ENCODE measurements around the gene BCAS3.
A peak's percentile ranks its signal among the peaks of the same experiment; 100 is the strongest.

Gene BCAS3

DNA sequence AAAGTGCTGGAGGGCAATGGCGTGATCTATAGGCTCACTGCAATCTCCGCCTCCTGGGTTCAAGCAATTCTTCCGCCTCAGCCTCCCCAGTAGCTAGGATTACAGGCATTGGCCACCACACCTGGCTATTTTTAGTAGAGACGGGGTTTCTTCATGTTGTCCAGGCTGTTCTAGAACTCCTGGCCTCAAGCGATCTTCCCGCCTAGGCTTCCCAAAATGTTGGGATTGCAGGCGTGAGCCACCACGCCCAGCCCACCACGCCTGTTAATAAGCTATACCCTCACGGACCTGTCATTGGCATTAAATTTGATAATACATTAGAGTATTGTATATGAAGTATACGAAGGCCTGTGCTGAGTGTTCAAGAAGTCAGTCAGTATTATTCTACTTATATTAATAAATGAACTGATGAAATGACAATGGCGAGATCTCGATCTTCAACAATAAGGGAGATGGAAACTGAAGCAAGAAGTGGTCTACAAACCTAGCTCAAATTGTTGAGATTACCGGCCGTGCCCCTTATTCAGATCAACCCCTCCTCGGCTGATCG, 818 bp upstream of the BCAS3 start:
- no peak for FAIRE-seq

DNA sequence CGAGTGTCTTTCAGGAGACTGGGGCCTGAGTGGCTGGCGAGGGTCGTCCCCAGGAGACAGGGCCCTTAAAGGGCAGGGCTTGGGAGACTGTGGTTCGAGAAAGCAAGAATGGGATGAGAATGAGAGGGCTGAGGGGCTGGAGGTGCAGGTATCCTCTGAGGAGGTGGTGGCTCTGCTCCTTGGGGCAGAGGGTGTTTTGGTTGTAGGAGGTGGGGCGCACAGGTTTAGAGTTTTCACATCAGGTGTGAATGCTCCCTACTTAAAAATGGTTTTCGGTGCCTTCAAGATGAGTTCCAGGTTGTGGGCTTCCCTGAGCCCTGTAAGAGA, 430 bp downstream of the BCAS3 start:
- FAIRE-seq: no peak

DNA sequence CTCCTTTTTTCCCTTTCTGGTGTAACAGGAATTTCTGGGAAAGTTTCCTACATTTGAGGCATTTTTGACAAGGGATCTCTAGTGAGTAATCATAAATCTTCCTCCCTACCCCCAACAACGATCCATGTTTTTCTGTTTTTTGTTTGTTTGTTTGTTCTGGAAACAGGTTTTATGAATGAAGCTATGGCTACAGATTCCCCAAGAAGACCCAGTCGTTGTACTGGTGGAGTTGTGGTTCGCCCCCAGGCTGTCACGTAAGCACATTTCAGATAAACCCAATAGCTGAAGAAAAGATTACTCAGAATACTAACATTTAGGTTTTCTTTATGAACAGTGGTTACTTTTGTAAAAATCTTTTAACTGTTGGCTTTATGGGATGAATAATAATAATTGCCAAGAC, 1.6 kb downstream of the BCAS3 start:
- FAIRE-seq: no peak

DNA sequence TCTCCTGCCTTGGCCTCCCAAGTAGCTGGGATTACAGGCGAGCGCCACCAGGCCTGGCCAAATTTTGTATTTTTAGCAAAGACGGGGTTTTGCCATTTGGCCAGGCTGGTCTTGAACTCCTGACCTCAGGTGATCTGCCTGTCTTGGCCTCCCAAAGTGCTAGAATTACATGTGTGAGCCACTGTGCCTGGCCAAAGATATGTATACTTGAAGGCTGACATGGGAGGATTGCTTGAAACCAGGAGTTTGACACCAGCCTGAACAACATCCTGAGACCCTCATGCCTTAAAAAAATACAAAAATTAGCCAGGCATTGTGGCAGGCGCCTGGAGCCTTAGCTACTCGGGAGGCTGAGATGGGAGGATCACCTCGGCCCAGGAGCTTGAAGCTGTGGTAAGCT, 3.1 kb downstream of the BCAS3 start:
- FAIRE-seq: no peak

DNA sequence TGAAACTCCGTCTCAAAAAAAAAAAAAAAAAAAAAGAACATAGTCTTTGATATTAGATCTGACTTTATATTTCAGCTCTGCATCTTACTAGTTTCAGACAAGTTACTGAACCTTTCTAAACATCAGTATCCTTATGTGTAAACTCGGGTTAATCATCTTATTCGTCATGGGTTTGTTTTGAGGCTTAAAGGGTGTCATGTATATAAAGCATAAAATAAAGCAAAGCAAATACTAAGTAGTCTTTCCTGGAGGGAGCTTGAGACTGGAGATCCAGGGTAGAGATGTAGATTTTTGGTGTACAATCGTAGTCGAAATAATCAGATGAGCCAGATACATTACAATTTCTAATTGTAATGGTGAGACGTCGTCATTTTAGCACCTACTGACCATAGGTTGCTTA, 7.8 kb downstream of the BCAS3 start:
- no peak for FAIRE-seq

DNA sequence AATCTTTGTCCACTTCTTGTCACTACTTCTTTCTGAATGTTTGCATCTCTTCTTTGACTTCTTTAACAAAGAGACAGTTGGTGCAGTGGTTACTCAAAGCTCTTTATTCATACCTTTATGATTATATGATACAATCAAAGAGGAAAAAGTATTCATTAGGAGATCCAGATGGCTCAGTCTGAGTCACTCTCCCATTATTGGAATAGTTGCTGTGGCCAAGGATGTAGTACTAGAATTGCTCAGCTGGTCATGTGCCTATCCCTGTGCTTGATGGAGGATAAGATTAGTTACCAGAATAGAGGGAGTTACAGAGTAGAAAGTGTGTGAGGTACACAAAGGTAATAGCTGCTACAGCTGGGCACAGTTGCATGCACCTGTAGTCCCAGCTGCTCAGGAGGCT, 18.3 kb downstream of the BCAS3 start:
- FAIRE-seq: no peak

DNA sequence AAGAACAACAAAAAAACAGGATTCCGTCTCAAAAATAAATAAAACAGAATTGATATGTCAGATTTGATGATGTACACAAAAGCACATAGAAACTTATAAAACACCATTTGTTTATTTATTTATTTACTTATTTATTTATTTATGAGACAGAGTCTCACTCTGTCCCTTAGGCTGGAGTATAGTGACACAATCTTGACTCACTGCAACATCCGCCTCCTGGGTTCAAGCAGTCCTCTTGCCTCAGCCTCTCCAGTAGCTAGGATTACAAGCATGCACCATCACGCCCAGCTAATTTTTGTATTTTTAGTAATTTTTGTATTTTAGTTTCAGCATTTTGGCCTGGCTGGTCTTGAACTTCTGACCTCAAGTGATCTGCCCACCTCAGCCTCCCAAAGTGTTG, 21.4 kb downstream of the BCAS3 start:
- no peak for FAIRE-seq

DNA sequence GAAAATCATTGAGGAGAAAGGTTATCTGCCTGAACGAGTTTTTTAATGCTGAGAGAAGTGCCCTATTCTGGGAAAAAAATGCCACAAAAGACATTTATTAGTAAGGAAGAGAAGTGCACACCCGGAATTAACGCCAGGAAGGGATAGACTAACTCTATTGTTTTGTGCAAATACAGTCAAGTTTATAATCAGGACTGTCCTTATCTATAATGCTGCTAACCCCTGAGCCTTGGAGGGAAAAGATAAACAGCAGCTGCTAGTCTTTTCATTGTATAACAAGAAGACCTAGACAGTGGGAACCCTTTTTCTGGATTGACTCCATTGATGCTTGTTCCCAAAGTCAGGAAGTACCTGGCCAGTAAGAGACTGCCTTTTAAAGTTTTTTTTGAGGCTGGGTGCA, 26.5 kb downstream of the BCAS3 start:
- FAIRE-seq: no peak

DNA sequence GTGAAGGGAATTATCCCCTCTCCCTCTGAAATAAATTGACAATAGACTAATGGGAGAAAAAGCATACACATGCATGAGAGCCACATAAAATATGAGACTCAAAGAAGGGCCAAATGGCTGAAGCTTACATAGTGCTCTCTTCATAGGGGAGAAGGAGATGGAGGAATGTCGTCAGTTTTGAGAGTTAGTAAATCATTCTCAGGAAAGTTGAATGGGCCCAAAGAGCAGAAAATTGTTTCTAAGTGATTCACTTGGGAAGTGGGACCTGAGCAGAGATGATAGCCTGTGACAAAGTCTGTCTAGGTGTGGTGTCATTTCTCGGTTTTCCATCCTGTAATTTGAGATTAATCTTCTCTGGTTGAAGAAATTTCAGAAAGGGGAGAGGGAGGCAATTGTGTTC, 35.0 kb downstream of the BCAS3 start:
- FAIRE-seq: no peak

DNA sequence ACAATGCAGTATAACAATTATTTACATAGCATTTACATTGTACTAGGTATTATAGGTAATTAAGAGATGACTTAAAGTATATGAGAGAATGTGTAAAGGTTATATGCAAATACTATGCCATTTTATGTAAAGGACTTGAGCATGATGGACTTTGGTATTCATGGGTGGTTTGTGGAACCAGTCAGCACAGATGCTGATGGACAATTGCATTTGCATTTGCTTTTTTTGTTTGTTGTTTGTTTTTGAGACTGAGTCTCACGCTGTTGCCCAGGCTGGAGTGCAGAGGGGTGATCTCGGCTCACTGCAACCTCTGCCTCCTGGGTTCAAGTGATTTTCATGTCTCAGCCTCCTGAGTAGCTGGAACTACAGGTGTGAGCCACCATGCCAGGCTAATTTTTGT, 36.0 kb downstream of the BCAS3 start:
- FAIRE-seq: no peak

DNA sequence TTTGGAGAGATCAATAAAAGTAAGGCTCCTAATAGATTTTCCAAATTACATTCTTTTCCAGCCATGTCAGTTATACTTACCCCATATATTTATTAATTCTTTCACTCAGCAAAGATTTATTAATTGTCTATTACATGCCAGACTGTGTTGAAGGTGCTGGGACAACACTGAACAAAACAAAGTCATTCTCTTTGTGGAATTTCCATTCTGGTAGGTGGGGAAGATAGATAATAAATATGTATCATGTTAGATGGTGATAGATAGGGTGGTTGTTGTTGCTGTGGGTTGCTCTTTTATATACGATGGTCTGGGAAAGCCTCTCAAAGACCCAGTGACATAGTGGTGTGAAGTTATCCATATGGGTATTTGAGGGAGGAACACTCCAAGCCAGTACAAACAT, 39.1 kb downstream of the BCAS3 start:
- no peak for FAIRE-seq

DNA sequence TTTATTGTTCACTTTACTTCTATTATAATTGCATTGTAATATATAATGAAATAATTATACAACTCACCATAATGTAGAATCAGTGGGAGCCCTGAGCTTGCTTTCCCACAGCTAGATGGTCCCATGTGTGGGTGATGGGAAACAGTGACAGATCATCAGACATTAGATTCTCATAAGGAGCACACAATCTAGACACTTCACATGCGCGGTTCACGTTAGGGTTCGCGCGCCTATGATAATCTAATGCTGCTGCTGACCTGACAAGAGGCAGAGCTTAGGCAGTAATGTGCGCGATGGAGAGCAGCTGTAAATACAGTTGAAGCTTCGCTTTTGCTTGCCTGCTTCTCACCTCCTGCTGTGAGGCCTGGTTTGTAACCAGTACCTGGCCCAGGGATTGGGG, 40.2 kb downstream of the BCAS3 start:
- no peak for FAIRE-seq

DNA sequence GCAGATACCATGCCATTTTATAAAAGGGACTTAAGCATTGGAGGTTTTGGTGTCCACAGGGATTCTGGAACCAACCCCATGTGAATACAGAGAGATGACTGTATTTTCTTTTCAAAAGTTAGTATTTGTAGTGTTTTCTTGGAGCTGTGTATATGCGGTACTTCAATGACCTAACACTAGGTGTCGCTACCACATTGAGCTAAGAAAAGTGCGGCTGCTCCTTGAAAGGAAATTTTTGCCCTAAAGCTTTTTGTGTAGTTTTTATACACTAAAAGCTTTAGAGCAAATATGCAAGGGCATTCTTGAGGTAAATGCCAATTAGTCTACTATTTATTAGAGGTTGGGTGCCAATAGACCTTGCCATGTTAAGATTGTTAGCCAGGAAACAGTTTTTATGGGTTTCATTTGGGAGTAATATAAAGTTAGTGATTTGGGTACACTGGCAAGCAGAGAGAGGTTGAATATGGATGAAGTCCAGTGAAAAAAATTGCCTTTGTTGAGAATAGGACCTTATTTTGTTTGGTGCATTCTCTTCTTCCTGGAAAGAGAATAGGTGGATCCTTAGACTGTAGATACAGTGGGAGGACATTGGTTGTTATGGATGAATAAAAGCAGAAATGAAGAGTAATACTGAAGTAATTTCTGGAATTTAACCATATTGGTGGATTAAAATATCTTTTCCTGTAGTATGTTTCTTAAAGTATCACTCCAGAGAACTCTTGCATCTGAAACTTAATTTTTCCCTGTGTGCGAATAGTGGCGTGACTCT, 43.3 kb downstream of the BCAS3 start:
- FAIRE-seq: peak; percentile 90

DNA sequence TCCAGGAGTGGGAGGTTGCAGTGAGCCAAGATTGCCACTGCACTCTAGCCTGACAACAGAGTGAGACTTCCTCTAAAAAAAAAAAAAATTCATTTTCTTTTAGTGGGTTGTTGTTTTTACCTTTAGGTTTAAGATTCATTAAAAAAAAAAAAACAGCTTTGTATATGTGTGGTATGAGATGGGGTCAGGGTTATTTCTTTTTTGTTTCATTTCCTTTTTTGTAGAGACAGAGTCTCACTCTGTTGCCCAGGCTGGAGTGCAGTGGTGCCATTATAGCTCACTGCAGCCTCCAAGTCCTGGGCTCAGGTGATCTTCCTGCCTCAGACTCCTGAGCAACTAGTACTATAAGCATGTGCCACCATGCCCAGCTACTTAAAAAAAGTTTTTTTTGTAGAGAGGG, 47.0 kb downstream of the BCAS3 start:
- no peak for FAIRE-seq

DNA sequence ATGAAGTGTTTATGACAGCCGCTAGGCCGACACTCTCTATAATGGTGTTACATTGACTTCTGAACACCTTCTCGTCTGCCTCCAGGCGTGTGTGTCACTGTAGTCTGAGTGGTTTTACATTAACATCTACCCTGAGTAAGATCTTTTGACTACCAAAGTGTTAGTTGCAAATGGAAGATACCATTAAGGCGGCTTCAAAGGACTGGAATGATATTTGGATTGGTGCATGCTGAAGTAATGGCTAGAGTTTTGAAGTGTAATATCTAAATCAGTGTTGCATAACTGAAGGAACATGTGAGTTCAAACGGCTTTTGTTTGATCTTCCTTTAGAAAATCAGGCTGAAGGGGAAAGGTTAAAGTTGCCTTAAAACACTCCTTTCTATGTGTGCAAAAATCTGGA, 52.2 kb downstream of the BCAS3 start:
- FAIRE-seq: no peak

DNA sequence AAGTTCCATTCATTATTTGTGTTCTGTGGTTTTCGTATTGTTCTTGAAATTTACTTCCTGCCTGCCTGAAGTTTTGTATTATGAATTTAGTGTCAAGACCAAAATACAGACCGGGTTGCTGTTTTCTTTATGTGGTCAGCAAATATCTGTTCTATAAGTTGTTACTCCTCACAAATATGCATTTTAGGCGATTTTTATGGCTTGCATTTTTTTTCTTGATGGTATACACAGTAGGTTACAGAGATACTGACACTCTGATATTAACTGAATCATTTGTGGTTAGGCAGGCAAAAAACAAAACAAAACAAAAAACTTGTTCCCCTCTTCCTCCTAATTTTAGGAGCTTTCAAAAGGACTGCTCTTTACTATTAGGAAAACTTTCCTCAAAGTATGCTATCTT, 52.6 kb downstream of the BCAS3 start:
- no peak for FAIRE-seq

DNA sequence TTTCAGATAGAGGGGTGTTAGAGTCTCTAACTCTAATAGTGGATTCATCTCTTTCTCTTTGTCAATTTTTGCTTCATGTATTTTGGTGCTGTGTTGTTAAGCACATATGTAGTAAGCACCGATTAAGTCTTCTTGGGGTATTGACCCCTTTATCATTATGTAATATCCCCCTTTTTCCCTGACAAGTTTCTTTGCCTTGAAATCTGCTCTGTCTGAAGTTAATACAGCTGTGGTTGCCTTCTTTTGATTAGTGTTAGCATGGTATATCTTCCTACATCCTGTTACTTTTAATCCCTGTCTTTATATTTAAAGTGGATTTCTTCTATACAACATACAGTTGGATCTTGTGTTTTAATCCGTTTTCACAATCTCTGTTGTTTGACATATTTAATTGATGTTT, 60.6 kb downstream of the BCAS3 start:
- no peak for FAIRE-seq

DNA sequence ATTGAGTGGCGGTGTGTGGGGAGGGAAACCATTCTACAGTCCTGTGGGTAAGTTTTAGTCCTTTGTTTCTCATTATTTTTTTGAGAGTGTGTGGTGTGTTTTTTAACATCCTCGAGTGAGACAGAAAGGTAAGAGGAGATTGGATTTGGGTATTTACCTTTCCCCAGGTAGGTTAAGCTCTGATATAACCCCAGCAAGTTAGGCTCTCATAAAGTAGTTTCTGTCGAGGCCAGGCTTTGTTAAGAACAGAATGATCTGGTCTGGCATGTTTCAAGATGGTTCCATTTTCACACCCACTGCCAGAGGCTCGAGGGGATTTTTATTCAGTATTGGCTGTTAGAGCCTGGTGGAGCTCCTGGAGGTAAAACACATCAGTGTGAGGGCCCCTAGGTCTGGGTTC, 62.9 kb downstream of the BCAS3 start:
- FAIRE-seq: no peak

DNA sequence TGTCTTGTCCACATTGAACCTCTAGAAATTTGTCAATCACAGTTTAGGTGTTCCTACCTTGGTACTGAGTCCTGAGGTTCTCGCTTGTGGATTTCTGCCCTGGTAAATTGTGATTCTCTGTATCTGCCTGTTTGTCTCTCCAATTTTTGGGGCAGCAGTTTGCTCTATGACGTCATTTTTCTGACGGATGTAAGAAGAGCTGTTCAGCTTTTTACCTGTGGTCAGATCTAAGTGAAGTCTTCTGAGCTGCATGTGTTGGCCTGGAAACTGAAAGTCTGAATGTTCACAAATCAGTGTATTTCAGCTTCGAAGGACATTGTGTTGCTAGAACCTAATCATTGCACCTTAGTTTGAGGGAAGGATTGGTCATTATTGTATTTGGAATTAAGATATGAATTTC, 63.4 kb downstream of the BCAS3 start:
- no peak for FAIRE-seq

DNA sequence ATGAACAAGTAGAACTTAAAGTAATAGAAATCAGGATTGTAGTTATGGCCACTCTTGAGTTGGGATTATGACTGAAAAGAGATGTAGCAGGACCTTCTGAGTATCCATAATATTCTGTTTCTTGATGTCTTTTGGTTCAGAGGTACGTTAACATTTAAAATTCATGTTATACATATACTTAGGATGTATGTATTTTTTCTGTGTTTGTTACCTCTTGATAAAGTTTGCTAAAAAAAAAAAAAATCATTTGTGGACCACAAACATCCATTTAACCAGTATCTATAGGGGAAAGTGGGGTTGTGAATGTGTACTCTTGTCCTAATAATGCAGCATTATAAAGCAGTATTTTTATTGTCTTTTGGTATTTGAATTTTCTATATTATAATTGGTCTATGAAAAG, 65.6 kb downstream of the BCAS3 start:
- FAIRE-seq: no peak

DNA sequence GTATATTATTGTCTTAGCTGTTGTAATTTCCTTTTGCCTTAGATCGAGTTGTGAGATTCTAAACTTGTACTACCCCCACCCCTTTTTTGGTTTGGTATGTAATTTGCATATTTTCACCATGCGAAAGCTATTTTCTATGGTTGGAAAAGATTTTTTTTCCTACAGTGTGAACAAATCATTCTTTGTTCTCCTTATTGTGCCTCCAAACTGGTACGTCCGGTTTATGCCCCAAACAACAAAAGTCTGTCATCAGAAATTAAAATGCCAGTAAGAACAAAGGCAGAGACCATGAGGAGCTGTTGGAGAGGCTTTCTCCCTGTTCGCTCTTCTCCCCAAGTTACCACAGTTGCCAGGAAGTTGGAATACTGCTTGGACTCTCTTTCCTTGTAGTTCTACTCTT, 66.1 kb downstream of the BCAS3 start:
- no peak for FAIRE-seq

DNA sequence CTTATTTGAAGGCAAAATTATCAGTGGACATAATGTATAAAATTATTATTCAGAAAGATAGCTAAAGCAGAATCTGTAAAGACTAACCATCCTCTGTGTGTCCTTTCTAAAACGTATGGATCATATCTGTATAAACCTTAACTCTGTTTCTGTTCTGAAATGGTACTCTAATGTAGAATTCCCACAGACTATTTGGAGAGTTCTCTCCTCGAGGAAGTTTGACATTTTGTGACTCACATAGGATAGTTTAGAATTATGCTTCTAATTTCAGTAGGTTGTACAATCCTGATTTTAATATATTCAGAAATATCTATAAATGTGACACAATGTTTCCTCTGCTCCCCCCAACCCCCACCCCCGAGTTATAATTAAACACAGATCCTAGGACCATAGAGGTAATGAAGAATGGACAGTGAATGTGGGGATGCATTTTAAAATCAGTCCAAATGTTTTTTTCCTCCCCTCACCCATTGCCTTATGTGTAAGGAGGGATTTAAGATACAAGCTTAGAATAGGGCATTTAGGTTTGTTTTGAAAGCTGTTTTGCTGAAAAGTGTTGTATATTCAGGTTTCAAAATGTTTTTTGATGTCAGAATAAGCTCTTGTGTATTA, 66.8 kb downstream of the BCAS3 start:
- FAIRE-seq: no peak

DNA sequence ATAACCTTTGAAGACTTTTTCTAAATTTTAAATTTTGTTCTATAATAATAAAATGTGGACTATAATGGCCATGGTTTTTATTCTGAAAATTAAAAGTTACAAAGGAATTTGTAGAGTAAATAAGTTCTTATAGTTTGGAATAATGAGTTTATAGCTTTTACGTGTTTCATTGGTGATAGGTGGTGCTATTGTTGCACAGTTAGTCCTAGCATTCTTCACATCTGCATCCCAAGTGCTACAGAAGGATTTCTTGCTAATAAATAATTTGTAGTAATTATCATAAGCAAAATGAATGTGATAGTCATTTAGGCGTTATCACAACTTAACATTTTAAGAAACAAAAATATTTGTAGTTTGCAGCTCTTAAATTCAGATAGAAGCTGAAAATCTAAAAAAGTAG, 67.9 kb downstream of the BCAS3 start:
- no peak for FAIRE-seq

DNA sequence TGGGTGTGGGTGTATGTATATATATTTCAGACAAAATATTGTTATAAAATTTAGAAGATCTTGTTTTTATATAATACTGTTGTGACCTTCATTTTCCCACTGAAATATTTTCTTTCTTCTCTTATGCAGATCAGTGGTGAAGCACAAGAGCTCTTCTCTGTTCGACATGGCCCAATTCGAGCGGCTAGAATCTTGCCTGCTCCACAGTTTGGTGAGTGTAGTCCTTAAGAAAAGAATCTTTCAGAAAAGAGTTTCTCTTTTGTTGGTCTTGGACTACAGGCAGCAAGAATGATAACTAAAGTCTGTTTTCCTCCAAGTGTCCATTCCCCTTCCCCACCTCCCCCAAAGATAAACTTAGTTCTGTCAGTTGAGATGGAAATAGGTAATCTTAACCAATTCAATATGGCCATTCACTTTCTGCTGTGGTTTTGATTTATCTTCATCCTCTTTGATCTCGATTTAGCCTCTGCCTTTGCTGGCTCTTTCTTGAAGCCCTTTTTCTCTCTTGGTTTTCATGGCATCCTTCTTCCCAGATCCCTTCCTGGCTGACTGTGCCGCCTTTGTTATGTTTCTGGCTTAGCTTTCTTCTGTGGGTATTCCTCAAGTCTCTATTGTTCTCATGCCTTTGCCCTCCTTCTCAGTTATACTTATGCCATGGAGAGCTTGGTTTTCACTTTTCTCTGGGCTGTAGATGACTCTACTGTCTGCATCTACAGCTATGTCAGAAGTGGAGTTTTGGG, 69.6 kb downstream of the BCAS3 start:
- no peak for FAIRE-seq

All from TTC549 (cell line).